ENCODE measurements around the gene CYP2C9. TPM values are rescaled to one million over a fixed set of nuclear protein-coding genes. Genes with fewer than 3 reads are reported as not detected.
"Not testable (repeated sequence)": the region's sequence is repeated elsewhere in the genome, so short reads cannot be mapped to it uniquely, and the experiment has no call there.

CYP2C9 gene
- total and polyA plus RNA-seq, 4 donors, result 4.3 to 1,789 (median 1,299) TPM

DNA sequence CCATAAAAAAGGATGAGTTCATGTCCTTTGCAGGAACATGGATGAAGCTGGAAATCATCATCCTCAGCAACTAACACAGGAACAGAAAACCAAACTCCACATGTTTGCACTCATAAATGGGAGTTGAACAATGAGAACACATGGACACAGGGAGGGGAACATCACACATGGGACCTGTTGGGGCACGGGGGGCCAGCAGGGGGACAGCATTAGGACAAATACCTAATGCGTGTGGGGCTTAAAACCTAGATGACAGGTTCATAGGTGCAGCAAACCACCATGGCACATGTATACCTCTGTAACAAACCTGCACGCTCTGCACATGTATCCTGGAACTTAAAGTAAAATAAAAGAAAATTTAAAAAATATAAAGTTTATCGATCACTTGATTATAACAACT is 7.7 kb downstream of the CYP2C9 start:
- 84% methylated on average over 4 of the region's 4 CpGs for WGBS
- H3K4me1 ChIP-seq (ENCODE audit: control insufficient read depth in 4 of 4, insufficient read depth in 4 of 4, low read length in 3 of 4); H3K4me3 ChIP-seq (ENCODE audit: low read depth in 1 of 3, low read length in 3 of 3); H3K9ac ChIP-seq (ENCODE audit: low read depth in 1 of 2, low read length in 2 of 2); DNase-seq (ENCODE audit: low spot score); H3K27me3 ChIP-seq (ENCODE audit: control insufficient read depth in 4 of 4, insufficient read depth in 4 of 4, low read length in 3 of 4); H3K9me3 ChIP-seq (ENCODE audit: control insufficient read depth in 4 of 4, low read length in 3 of 4); H3K27ac ChIP-seq (ENCODE audit: low read depth in 1 of 2, low read length in 2 of 2): not testable (repeated sequence)
- peaks cover 5 to 33% (median 18%) of the 10 kb centered on the region in 4 donors for H3K36me3 ChIP-seq (ENCODE audit: control insufficient read depth in 4 of 4, insufficient read depth in 3 of 4, low read depth in 1 of 4, low read length in 3 of 4)
- TF ChIP-seq RXRA (IDR thresholded peaks at IDR 0.05), result peak in 1 of 2 donors; percentile 2

GRCh38 chr10:94963901-94964300 is 25.4 kb downstream of the CYP2C9 start:
- Histone ChIP-seq H3K9ac (ENCODE audit: low read depth in 1 of 2, low read length in 2 of 2) (no peak overlapping the region), H3K9me3 (ENCODE audit: control insufficient read depth in 4 of 4, low read length in 3 of 4) (no peaks in the 10 kb centered on the region), H3K27ac (ENCODE audit: low read depth in 1 of 2, low read length in 2 of 2) (no peak overlapping the region), H3K4me3 (ENCODE audit: low read depth in 1 of 3, low read length in 3 of 3) (no peak overlapping the region), H3K36me3 (ENCODE audit: control insufficient read depth in 4 of 4, insufficient read depth in 3 of 4, low read depth in 1 of 4, low read length in 3 of 4) (peaks cover 0 to 14% (median 0%) of the 10 kb centered on the region in 4 donors), H3K27me3 (ENCODE audit: control insufficient read depth in 4 of 4, insufficient read depth in 4 of 4, low read length in 3 of 4) (no peaks in the 10 kb centered on the region), H3K4me1 (ENCODE audit: control insufficient read depth in 4 of 4, insufficient read depth in 4 of 4, low read length in 3 of 4) (peaks cover 0 to 38% (median 2%) of the 10 kb centered on the region in 4 donors)
- WGBS, result 24% methylated on average over 1 of the region's 1 CpG
- no peak for TF ChIP-seq EGR1 (IDR thresholded peaks at IDR 0.05; ENCODE audit: low read depth in 2 of 2)
- TF ChIP-seq RAD21 (IDR thresholded peaks at IDR 0.05), result peak; percentile 59 to 76
- TF ChIP-seq, protein P1, sequence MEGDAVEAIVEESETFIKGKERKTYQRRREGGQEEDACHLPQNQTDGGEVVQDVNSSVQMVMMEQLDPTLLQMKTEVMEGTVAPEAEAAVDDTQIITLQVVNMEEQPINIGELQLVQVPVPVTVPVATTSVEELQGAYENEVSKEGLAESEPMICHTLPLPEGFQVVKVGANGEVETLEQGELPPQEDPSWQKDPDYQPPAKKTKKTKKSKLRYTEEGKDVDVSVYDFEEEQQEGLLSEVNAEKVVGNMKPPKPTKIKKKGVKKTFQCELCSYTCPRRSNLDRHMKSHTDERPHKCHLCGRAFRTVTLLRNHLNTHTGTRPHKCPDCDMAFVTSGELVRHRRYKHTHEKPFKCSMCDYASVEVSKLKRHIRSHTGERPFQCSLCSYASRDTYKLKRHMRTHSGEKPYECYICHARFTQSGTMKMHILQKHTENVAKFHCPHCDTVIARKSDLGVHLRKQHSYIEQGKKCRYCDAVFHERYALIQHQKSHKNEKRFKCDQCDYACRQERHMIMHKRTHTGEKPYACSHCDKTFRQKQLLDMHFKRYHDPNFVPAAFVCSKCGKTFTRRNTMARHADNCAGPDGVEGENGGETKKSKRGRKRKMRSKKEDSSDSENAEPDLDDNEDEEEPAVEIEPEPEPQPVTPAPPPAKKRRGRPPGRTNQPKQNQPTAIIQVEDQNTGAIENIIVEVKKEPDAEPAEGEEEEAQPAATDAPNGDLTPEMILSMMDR (IDR thresholded peaks at IDR 0.05; ENCODE audit: low read depth, low read length, missing input control), result peak; percentile 46
- DNase-seq (ENCODE audit: low spot score), result no peak

DNA sequence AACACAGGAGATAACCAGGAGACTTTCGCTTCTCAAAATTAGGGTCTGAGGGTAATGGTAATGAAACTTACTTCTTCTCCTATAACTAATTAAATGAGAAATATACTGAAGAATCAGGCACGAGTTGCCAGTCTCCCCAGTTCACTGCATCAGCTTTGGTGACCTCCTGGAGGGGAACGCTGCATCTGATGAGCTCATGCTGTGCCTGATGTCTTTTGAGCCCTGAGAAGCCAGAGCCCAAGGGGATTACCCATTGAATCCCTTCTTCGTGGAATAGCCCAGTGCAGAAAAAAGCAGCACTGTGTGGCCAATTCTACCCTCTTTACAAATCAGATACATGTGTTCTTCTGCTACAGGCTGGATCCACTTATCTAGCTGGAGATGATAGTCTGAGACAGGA is 45.1 kb downstream of the CYP2C9 start:
- H3K27ac ChIP-seq (ENCODE audit: low read depth in 1 of 2, low read length in 2 of 2), result no peak overlapping the region
- TF ChIP-seq HNF4A (conservative IDR thresholded peaks at IDR 0.05) (no peak), REST (IDR thresholded peaks at IDR 0.05) (no peak)
- H3K9me3 ChIP-seq (ENCODE audit: control insufficient read depth in 4 of 4, low read length in 3 of 4), result no peaks in the 10 kb centered on the region
- no peak overlapping the region for H3K4me3 ChIP-seq (ENCODE audit: low read depth in 1 of 3, low read length in 3 of 3)
- H3K4me1 ChIP-seq (ENCODE audit: control insufficient read depth in 4 of 4, insufficient read depth in 4 of 4, low read length in 3 of 4), result peaks cover 0 to 15% (median 1%) of the 10 kb centered on the region in 4 donors
- 74% methylated on average over 4 of the region's 4 CpGs for WGBS
- no peak for DNase-seq (ENCODE audit: low spot score)
- no peak overlapping the region for H3K9ac ChIP-seq (ENCODE audit: low read depth in 1 of 2, low read length in 2 of 2)
- peaks cover 5 to 71% (median 60%) of the 10 kb centered on the region in 4 donors for H3K36me3 ChIP-seq (ENCODE audit: control insufficient read depth in 4 of 4, insufficient read depth in 3 of 4, low read depth in 1 of 4, low read length in 3 of 4)
- no peaks in the 10 kb centered on the region for H3K27me3 ChIP-seq (ENCODE audit: control insufficient read depth in 4 of 4, insufficient read depth in 4 of 4, low read length in 3 of 4)

DNA sequence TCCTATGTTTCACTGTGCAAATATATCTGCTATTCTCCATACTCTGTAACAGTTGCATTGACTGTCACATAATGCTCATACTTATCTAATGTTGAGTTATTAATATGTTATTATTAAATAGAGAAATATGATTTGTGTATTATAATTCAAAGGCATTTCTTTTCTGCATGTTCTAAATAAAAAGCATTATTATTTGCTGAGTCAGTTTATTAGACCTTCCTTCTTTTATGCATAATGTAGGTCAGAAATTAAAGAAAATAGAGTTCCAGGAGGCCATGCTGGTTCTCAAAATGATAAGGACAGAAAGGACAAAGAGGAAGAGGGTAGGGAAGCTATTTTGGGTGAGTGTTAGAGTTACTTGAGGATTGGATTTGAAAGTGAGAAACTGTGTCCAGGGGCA is 50.7 kb downstream of the CYP2C9 start:
- H3K9ac ChIP-seq (ENCODE audit: low read depth in 1 of 2, low read length in 2 of 2), result no peak overlapping the region
- no peaks in the 10 kb centered on the region for H3K27me3 ChIP-seq (ENCODE audit: control insufficient read depth in 4 of 4, insufficient read depth in 4 of 4, low read length in 3 of 4)
- H3K4me3 ChIP-seq (ENCODE audit: low read depth in 1 of 3, low read length in 3 of 3), result no peak overlapping the region
- H3K36me3 ChIP-seq (ENCODE audit: control insufficient read depth in 4 of 4, insufficient read depth in 3 of 4, low read depth in 1 of 4, low read length in 3 of 4), result peaks cover 1 to 43% (median 40%) of the 10 kb centered on the region in 4 donors
- peaks cover 0 to 18% (median 1%) of the 10 kb centered on the region in 4 donors for H3K4me1 ChIP-seq (ENCODE audit: control insufficient read depth in 4 of 4, insufficient read depth in 4 of 4, low read length in 3 of 4)
- H3K27ac ChIP-seq (ENCODE audit: low read depth in 1 of 2, low read length in 2 of 2), result no peak overlapping the region
- peaks cover 0 to 1% (median 0%) of the 10 kb centered on the region in 4 donors for H3K9me3 ChIP-seq (ENCODE audit: control insufficient read depth in 4 of 4, low read length in 3 of 4)
- DNase-seq (ENCODE audit: low spot score), result no peak
- TF ChIP-seq ATF3 (IDR thresholded peaks at IDR 0.05) (no peak), EGR1 (IDR thresholded peaks at IDR 0.05; ENCODE audit: low read depth in 2 of 2) (no peak), RAD21 (IDR thresholded peaks at IDR 0.05) (no peak), GABPA (IDR thresholded peaks at IDR 0.05 in 1 of 2, conservative IDR thresholded peaks at IDR 0.05 in 1 of 2) (no peak), YY1 (IDR thresholded peaks at IDR 0.05) (no peak), HNF4G (IDR thresholded peaks at IDR 0.05) (no peak), FOXA1 (IDR thresholded peaks at IDR 0.05) (no peak), MAX (IDR thresholded peaks at IDR 0.05) (no peak), JUND (IDR thresholded peaks at IDR 0.05) (no peak), SP1 (IDR thresholded peaks at IDR 0.05) (no peak), FOXA2 (IDR thresholded peaks at IDR 0.05) (no peak)
- TF ChIP-seq, protein P1 (IDR thresholded peaks at IDR 0.05; ENCODE audit: low read depth, low read length, missing input control), result no peak
